Stimulated activated CD4-positive, alpha-beta T cell treated with anti-CD3 and anti-CD28 coated beads, Interleukin-4, amount 100 ng/mL, for 48 hours (primary cell): ENCODE measurements around the gene NOB1.
"Not testable (repeated sequence)": the region's sequence is repeated elsewhere in the genome, so short reads cannot be mapped to it uniquely, and the experiment has no call there.

Source experiments
- DNase-seq, 2 donors: peaks; one replicate each; pipeline ENCODE4 v3.0.0-alpha.2; 2020; ENCODE audit warnings: low read depth in 2 of 2

Gene NOB1

DNA sequence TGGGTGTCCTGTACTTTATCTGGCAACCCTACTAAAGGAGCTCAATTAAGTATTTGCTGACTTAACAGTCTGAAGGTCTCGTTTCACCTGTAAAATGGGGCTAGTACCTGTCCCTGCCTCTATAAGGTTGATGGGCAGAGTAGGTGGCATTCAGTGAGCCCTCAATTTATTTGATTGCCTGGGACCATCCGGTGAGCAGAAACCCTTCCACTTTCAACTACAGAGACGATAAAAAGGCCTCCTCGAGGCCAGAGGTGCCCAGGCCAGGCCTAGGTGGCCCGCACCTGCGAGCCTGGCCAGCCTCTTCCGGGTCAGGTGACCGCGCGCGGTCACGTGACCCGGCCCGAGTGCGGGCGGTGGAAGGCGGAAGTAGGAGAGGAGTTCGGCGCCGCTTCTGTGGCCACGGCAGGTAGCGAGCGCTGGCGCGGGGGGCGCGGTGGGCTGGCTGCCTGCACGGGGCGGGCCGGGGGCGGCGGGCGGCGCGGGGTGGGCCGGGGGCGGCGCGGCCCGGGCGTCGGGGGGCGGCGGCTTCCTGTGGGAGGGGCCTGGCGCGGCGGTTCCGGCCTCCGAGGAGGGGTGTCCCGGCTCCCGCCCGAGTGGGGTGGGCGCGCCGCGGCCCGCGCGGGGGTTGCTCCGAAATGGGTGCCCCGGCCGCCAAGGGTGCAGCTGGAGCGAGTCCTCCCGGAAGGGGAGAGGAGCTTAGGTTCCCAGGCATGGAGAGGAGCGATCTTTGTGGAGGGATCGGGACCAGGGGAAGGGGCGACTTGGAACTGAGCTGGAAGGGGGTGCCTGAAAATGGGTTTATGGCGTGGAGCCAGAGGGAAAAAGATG, 7.5 kb upstream of the NOB1 start, which contains the start of gene WWP2:
Gene WWP2 (plus strand): TSS at position 350 of the 831 bp plus-strand sequence. CDS start 24,679 bp downstream, outside the sequence.
- DNase-seq: peak; percentile 64 to 68

DNA sequence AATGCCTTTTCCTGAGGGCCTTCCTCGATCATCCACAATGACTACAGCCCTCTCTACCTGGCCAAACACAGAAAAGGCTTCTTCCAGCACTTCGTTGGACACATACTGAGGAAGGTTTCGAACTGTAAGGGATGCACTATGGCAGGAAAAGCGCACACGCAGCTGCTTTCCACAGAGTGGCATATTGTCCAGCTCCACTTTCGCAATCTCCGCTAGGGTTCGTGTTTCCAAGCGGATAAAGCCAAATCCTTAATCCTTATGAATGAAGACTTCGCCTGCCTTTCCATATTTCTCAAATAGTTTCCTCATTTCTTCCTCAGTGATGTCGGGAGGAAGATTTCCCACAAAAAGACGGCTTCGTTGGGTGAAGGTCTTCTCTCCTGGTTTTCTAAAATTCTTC, 2.6 kb upstream of the NOB1 start:
- DNase-seq: not testable (repeated sequence)

DNA sequence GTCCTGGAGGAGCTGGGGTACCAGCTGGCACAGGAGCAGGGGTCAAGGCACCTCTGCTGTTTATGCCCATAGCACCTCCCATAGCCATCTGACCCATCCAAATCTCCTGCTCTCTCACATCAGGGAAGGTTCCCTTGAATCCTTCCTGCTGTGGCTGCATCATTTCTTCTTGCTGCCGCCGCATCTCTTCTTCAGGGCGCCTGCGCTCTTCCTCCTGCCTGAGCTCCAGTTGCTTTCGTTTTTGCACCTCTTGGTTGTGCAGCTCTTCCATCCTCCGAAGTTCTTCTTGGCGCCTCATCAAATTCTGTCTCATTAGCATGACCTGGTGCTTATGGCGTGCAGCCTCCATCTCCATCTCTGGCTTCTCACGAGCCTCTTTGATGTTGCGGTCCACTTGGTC, 2.0 kb upstream of the NOB1 start:
- DNase-seq: no peak

DNA sequence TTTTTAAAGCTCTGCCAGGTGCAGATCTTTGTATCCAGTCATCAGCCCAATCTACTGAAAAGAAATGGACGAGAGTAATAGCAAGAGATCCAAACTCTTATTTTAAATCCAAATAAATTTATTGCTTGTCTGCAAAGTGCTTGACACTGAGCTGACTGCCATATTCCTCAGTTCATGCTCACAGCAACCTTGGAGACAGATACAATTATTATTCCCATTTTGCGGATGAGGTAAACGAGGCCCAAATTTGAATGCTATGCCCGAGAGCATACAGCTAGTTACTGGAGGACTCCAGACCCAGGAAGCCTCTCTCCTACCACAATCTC, 620 bp downstream of the NOB1 start:
- no peak for DNase-seq

DNA sequence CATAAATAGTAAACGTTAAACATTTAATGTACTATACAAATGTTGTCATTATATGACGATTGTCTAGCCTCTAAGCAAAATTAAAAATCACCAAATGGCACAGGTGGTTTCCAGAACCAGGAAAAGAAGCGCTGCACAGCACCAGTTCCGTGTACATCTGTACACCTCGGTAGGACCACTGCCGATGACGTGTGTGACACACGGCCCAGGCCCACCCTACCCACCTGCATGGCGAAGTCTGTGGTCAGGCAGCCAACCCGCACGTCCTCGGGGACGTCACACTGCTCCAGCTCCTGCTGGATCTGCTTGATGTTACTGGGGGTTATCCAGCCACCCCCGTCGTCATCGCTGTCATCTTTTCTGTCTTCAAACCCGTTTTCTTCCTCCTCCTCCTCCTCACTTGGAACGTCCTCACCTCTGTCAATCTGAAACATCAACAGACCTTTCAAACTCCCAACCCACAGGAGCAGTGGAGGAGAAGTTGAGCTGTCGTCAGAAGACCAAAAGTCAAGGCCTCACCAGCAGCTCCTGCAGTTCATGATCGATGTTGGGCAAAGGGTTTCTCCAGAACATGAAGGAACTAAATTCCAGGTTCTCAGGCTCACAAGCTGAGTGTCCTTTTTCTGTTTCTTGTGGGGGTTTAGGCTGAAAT, 5.9 kb downstream of the NOB1 start:
- no peak for DNase-seq

DNA sequence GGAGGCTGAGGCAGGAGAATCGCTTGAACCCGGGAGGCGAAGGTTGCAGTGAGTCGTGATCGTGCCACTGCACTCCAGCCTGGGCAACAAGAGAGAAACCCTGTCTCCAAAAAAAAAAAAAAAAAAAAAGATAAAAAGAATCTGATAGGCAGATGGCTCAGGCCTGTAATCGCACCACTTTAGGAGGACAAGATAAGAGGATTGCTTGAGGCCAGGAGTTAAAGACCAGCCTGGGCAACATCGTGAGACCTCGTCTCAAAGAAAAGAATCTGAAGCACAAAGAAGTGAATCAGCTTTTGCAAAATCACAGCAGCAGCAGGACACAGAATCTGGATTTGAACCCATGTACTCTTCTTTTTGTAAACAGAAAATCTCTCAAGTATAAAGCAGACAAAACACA, 7.6 kb downstream of the NOB1 start:
- no peak for DNase-seq

DNA sequence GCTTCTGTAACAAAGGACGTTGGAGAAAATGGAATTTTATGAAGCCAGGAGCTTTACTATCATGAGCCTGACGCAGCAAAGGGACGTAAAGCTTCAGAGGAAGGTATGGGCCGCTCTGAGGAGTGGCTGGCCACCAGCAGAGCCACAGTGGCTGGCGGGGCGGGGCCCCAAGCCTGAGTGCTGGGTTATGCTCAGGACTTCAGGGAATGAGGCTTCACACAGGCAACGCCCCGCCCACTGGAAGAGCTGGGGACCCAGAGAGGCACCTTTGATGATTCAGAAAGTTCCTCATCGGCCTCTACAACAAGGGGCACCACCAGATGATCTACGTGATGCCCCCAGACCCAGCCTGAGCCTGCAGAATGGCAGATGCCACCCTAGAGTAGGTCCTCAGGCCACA, 8.8 kb downstream of the NOB1 start:
- DNase-seq: no peak

DNA sequence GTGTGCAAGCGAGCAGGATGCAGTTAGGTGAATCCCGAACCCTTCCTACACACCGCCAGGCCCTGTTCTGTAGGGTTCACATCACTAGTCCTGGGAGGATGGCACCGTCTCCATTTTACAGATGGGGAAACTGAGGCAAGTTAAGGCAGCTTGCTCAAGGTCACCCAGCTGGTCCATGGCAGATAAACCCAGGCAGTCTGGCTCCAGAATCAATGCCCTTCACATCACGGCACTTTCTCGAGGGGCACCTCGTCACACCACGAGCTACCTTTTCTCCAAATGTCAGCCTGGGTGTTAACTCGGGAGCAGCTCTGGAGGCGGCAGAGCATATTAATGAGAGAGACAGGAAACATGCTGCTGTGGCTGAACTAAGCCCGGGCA, 9.5 kb downstream of the NOB1 start:
- no peak for DNase-seq

DNA sequence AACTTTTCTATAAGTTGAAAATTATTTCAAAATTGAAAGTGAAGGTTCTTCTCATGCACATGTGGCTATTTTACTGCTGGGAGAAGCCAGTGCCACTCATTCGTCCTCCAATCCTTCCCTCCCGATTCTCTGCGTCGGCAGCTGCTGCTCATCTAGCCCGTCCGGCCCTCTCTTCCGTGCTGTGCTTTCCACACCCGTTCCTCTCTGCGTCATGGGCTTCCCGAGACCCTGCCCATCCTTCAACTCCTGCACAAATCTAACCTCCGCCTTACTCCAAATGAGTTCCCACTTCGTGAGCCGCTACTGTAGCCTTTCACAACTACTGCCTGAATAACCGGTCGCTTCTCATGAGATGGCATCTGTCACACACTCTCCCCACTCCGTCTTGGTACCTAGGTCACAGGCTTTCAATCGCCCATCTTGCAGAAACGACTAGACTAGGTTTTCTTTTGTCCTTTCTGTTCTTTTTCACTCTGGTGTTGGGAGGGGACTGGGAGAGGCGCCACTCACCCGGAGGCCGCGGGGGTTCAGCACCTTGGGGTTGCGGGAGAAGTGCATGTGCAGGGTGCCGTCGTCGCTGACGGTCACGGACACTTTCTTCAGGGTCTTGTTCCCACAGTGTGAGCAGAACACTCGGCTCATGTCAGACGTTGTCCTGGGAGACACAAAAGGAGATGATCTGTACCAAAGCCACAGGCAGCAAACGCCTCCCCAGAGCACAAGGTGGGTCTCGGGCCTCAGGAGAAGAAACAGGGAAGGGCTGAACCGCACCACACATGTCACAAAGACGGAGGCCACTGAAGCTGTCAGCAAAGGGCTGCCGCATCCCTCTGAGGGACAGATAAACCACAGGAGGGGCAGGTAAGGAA, 10.1 kb downstream of the NOB1 start:
- DNase-seq: no peak

DNA sequence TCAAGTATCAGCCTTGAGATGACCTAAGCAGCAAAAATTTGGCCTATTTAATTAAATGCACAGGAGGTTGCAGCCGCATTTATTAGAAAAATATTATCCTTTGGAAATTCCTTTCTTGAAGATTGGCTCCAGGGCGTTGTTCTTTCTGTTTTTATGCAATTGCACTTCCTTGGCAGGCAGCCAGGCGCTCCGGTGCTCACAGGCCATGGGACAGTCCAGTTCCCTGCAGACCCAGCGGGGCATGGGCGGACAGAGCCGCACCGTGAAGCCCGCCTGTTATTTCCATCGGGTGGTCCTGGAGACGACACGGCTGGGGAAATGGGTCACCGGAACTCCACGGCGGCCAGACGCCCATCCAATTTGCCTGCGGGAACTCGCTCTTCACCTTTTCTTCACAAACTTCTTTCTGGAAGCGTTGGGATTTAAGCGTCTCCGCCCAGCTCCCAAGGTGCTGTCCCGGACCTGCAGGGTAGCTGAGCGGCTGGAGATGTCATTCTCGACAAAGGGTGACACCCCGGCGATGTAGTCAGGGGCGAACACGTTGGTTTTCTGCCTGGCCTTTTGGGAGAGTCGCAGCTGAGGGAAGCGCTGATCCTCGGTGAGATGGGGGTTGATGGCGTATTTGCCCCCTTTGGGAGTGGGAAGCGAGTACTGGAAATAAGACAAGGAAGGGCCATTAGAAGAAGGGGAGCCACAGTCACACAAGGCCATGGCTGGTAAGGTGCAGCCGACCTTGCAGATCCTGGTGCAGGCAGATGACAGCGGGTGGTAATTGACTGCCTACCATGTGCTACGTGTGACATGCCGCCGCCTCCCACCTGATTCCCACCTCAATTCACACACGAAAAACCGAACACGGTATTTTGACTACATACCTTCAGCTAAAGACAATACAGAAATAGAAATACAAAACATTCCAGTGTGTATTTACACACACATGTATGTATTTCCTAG, 12.5 kb downstream of the NOB1 start:
- DNase-seq: no peak

DNA sequence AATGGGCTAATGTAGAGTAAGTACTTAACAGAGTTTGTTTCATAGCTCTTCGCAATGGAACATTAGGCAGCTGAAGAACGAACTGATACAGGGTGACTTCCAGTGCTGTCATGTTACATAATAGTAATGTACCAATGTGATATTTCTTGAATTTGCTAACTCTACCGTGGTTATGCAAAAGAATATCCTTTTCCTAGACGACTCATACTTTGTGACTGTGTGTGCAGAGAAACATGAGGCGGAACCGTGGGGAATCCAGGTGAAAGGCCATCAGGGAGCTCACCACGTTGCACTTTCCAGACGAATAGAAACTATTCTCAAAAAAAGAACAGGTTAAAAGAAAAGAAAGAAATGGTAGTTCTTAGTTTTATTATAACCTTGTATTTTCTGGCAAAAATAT, 13.2 kb downstream of the NOB1 start:
- no peak for DNase-seq

DNA sequence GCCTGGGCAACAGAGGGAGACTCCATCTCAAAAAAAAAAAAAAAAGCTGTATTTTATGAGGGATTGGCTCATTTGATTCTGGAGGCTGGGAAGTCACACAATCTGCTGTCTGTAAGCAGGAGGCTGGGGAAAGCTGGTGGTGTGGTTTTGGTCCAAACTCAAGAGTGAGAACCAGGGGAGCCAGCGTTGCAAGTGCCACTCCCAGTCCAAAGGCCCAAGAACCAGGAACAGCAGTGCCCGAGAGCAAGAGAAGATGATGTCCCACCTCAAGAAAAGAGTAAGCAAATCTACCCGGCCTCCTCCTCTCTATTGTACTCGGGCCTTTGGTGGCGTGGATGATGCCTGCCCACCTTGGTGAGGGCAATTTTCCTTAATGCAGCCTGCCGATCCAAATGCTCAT, 22.6 kb downstream of the NOB1 start:
- DNase-seq: no peak

DNA sequence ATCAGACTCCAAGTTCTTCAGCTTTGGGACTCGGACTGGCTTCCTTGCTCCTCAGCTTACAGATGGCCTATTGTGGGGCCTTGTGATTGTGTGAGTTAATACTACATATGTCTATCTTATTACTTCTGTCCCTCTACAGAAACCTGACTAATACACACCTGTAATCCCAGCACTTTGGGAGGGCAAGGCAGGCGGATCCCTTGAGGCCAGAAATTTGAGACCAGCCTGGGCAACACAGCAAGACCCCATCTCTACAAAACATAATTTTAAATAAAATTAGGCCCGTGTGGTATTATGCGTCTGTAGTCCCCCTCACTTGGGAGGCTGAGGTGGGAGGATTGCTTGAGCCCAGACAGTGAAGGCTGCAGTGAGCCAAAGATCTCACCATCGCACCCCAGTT, 23.4 kb downstream of the NOB1 start:
- DNase-seq: not testable (repeated sequence)

DNA sequence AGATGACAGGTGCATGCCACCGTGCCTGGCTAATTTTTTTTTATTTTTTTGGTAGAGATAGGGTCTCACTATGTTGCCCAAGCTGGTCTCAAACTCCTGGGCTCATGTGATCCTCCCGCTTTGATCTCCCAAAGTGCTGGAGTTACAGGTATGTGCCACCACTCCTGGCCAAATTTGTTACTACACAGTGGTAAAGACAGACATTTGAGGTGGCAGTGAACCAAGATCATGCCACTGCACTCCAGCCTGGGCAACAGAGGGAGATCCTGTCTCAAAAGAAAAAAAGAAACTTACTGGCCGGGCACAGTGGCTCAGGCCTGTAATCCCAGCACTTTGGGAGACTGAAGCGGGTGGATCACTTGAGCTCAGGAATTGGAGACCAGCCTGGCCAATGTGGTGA, 25.7 kb downstream of the NOB1 start:
- DNase-seq: not testable (repeated sequence)

DNA sequence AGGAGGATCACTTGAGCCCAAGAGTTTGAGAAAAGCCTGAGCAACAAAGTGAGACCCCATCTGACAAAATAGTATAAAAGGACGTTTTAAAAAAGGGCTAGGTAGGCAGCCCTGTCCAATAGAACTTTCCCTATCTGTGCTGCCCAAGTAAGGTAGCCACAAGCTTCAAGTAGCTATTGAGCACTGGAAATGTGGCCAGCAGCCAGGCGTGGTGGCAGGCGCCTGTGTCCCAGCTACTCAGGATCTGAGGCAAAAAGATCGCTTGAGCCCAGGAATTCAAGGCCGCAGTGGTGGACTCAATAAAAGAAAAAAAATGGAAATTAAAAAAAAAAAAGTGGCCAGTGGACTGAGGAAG, 26.8 kb downstream of the NOB1 start:
- DNase-seq: no peak

DNA sequence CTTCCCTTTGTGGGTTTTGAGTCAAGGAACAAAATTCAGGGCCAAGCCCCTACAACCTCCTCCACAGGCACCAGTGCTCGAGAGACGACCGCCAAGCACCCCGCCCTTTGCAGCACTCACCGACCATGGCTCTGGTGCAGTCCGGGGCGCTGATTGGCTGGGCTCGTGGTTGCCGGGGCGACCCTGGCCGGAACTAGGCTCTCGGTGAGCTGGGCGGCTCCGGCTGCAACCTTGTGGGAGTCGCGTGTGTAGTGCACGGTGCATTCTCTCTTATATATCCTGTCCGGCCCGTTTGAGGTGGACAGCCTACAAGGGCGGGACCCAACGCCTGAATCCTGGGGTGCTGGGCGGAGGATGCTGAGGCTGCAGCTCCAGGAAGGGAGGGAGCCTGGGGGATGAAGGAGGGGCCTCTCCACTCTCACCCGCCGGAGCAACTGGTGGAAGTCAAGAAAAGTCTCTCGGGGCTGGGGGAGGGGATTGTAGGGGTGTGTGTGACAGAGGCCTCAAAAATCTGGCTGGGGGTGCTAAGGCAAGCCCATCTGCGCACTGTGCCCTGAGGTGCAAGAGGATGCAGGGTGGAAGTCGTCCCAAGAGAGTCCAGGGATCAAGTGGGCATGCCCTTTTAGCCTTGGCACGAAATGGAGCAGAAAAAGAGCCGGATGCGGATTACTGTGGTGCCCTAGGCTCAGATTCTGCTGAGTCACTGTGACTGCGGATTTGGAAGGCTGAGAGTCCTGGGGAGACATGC, 28.2 kb downstream of the NOB1 start, which contains the start of gene NQO1:
Gene NQO1 (minus strand): TSS at position 248 of the 748 bp plus-strand sequence. CDS start 121 bp downstream, at position 127.
- DNase-seq: peak; percentile 88 to 90

DNA sequence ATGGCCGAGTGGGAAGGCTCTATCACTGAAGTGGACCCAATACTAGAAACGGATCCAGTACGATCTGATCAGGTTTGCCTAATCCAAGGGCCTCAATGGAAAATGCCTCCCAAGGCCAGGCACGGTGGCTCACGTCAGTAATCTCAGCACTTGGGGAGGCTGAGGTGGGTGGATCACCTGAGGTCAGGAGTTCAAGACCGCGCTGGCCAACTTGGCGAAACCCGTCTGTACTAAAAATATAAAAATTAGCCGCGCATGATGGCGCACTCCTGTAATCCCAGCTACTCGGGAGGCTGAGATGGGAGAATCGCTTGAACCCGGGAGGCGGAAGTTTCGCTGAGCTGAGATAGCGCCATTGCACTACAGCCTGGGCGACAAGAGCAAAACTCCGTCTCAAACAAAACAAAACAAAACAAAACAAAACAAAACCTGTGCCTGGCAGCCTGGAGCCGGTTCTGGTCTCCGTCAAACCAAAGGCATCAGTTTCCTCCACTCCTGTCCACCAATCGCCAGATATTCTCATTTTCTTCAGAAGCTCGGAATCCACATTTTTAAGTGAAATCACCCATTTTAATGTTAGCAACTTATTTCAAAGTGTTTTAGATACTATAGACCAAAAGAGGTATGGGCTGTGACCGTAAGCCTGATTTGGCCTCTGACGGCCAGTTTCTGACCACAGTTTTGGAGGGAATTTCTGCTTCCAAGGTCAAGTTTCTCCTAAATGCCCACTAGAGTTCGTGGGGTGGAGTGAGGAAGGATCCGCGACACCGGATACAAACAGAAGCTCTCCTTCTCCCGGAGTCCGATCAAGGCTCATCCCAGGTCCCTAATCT, 29.0 kb downstream of the NOB1 start:
- no peak for DNase-seq

DNA sequence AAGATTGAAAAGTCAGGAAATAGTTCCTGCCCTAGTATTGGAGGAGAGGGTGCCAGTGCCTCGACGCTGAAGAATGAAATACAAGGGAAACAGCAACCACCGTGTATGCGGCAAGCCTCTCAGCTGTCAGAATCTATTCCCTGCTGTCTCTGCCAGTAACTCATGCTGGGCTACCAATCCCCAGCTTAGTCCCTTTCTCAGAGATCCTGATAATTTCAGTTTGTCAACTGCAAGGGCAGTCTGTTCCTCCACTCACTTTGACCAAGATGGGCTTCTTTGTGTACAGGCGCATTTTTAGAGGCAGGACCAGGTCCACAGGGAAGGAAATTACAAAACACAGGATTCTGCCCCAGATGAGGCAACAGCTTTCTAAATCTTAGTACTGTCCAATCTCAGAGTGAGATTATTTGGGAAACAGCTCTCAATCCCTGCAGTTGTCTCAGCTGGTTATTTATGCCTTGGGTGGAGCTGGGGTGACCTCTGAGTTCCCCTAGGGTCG, 29.7 kb downstream of the NOB1 start:
- DNase-seq: no peak

DNA sequence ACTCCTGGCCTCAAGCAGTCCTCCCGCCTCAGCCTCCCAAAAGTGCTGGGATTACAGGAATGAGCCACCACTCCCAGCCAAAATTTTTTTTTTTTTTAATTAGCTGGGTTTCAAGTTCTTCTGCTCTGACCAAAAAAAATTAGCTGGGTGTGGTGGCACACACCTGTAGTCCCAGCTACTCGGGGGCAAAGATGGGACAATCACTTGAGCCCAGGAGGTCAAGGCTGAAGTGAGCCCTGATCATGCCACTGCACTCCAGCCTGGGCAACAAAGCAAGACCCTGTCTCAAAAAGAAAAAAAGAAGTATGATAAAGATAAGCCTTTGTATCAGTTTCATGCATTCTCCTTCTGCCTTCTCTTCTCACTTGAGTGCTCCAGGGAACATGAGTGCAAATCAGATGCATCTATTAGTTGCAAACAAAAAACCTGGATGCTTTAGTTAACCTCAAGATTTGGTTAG, 30.3 kb downstream of the NOB1 start:
- no peak for DNase-seq
